ENCODE measurements around the gene AFAP1L2. TPM values are rescaled to one million over a fixed set of nuclear protein-coding genes. Genes with fewer than 3 reads are reported as not detected.

AFAP1L2 gene
- total RNA-seq, 1 donor = 7.3 TPM

- peak; percentile 69 for DNase-seq (ENCODE audit: low read depth)
- TF ChIP-seq CTCF (IDR thresholded peaks at IDR 0.05; ENCODE audit: insufficient read depth, low read depth, low read length) = no peak
- H3K4me3 ChIP-seq (ENCODE audit: low read depth, low read length) = no peak overlapping the region
These were observed 71.8 kb downstream of the AFAP1L2 start for GRCh38 chr10:114332301-114333192.

- DNase-seq (ENCODE audit: low read depth) = no peak
- H3K4me3 ChIP-seq (ENCODE audit: low read depth, low read length) = no peak overlapping the region
- TF ChIP-seq CTCF (IDR thresholded peaks at IDR 0.05; ENCODE audit: insufficient read depth, low read depth, low read length) = no peak
These were observed 74.5 kb downstream of the AFAP1L2 start for GRCh38 chr10:114329634-114330365.

DNA sequence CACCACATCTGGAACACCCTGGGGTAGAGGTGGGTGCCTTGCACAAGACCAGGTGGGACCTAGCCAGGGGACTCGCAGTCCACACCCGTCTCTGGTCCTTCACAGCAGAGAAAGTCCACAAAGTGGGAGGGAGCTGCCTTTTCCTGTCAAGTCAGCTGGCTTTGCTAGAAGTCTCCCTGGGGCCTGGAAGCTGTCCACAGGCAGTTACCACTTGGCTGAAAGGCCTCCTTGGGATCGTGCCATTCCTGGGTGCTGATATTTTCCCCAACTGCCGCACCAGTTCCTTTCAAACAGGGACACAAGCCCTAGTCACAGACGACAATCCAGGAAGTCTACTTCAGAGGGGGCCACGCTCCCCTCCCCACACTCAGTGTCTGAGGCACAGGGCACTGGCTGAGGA is 75.4 kb downstream of the AFAP1L2 start:
- DNase-seq (ENCODE audit: low read depth) = no peak
- TF ChIP-seq CTCF (IDR thresholded peaks at IDR 0.05; ENCODE audit: insufficient read depth, low read depth, low read length) = no peak
- no peak overlapping the region for H3K4me3 ChIP-seq (ENCODE audit: low read depth, low read length)

GRCh38 chr10:114328441-114328812 is 75.9 kb downstream of the AFAP1L2 start:
- DNase-seq (ENCODE audit: low read depth) = no peak

DNA sequence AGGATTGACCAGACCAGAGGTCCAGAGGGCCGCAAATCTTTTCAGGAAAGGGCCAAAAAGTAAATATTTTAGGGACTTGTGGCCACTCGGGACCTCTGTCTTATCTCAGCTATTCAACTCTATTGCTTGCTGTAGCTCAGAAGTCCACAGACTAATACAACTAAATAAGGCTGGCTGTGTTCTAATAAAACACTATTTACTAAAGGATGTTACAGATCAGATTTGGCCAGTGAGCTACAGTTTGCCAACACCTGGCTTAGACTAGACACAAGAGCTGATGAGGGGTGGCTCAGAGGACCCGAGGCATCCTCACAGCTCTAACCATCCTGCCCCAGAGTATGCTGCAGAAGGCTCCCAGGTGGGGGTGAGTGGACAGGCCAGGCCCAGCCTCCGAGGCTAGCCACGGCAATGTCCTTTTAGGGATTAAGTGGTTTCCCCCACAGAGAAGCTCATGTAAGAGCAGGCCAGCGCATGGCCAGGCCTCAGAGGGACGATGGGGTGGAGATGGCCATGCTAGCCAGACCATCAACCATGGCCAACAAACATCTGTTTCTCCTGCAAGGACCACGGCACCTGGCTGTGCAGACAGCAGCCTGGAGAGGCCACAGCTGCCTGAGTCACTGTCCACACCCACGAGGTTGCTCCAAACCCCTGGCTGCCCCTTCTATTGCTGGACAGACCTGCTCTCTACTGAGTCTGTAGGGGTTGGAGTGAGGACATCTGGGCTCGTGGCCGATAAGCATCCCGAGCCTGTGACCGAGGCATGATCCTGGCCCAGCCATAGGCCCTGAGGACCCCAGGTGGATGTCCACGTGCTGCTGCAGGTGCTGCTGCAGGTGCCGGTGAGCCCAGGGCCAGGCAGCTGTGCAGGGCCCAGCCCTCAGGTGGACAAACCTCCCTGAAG is 76.5 kb downstream of the AFAP1L2 start:
- TF ChIP-seq CTCF (IDR thresholded peaks at IDR 0.05; ENCODE audit: insufficient read depth, low read depth, low read length) = no peak
- DNase-seq (ENCODE audit: low read depth) = no peak
- no peak overlapping the region for H3K4me3 ChIP-seq (ENCODE audit: low read depth, low read length)

More at GRCh38 chr10:114328441-114328812, 75.9 kb downstream of the AFAP1L2 start:
- TF ChIP-seq CTCF (IDR thresholded peaks at IDR 0.05; ENCODE audit: insufficient read depth, low read depth, low read length) = no peak
- no peak overlapping the region for H3K4me3 ChIP-seq (ENCODE audit: low read depth, low read length)

DNA sequence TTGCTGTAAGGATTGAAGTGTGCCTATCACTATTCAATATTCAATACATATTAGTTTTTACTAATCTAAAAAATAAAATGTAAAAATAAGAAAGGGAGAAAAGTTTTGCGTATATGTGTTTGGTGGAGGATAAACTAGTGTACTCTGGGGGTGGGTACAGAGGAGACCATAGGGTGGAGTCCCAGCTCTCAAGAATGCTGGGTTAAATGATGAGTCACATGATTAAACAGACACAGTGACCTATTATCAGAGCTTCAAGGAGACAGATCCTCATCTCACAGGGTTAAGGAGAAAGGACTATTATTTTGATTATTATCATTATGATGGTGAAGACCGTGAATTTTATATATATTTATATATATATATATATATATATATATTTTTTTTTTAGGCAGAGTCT is 77.5 kb downstream of the AFAP1L2 start:
- DNase-seq (ENCODE audit: low read depth) = no peak

More for the DNA sequence above, 77.5 kb downstream of the AFAP1L2 start:
- no peak overlapping the region for H3K4me3 ChIP-seq (ENCODE audit: low read depth, low read length)
- TF ChIP-seq CTCF (IDR thresholded peaks at IDR 0.05; ENCODE audit: insufficient read depth, low read depth, low read length) = no peak
